ENCODE results near the gene EFNA5.

Gene EFNA5

DNA sequence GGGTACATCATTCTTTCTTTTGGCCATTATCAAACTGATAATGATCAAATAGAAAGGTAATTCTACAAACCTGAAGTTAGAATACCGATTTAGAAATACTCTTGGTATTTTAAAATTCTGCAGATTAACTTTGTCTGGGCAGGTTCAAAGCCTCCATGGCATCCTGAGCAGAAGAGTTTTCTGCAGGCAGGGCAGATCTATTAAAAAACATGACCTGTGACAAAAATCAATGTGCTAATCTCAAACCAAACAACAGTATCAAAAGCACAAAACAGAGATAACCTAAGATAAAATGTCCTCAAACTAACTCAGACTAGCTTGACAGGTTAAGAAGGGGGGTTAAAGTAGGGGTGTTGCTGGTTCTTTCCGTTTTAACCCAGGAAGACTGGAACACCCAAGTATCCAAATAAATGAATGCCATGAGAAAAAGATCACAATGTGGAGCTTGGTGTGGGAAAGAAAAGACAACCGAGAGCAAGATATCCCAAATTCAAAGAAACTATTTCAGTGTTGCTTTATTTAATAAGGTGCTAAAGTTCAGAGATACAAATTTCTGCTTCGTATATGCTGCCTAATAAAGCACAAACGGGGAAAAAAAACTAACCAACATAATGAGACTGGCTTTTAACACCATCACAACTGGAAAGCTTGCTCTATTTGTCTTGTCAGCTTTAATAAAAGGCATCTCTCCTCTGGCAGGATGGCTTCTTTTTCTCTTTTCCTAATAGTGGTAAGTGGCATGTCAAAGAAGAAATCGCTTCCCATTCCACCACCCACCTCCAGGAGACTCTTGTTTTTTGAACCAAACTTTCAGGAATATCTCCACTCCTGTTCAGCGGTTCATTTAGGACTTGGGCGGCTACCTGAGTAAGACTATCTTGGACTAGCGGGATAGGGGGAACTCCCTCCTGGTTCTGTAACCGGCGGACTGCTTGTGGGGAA is 2.3 kb downstream of the EFNA5 start:
- TF ChIP-seq GATA3 (IDR thresholded peaks at IDR 0.05; ENCODE audit: low read depth, low read length) (no peak), GATA2 (IDR thresholded peaks at IDR 0.05; ENCODE audit: low read depth, low read length) (no peak)

DNA sequence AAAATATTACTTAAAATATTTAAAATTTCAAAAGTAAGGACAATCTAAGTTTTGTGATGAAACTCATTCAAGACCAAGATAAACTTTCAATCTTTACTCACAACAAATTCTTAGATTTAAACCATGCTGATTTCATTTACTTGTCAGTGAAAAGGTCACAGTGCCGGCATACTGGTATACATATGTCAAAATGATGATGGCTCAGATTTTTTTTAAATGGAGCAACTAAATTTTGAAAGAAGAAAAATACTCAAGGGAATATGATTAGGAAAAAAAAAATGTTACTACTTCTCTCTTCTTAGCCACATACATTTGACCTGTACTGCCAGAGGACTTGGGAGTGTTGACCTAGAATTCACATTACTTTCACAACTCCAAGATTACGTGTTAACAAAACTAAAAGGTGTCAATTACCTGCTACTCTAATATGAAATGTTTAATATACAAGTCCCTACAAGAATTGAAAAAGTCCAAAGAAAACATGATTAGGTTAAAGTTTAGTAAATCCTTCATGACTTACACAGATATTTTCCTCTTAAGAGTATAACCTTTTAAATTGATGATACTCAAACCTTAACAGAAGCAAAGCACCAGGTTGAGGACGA is 4.6 kb downstream of the EFNA5 start:
- TF ChIP-seq GATA3 (IDR thresholded peaks at IDR 0.05; ENCODE audit: low read depth, low read length) (no peak), GATA2 (IDR thresholded peaks at IDR 0.05; ENCODE audit: low read depth, low read length) (no peak)

DNA sequence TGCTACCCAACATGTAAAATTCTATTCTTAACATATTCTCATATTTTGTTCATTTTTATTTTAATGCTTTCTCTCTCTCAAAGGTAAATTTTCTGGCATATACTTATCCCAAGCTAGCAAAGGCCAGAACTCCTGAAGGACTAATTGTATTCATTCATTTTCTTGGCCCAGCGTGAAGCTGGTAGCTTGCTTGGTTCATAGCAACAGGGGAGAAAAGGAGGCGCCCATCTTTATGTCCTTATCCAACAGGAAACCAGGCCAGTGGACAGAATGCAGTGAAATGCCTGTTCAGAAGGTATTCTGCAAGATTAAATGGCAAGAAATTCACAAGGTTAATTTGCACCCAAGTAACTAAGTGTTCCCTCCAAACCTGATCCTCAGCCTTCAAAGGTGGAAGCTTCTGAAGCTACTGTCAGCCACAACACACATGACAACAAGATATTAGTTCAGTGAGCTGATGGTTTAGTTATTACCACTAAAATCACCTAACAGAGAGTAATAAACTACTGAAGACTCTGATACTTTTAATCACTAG is 5.6 kb downstream of the EFNA5 start:
- no peak for TF ChIP-seq GATA2 (IDR thresholded peaks at IDR 0.05; ENCODE audit: low read depth, low read length)
- TF ChIP-seq GATA3 (IDR thresholded peaks at IDR 0.05; ENCODE audit: low read depth, low read length): no peak

DNA sequence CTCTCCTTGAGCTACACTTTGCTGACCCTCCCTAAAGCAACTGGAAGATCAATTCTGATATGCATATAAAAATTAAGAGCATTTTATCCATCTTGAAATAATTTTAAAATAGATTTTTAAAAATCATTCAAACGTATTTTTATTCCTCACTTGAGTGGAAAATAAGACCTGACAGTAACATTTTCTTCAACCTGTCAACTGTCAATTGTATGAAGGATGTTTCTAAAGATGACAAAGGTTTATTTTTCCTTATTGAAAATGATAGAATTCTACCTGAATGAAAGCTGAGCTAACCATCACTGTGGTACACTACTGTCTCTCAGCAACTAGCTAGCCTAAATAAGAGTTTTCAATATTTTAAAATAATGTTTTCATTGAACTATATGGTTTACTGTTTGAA is 7.0 kb downstream of the EFNA5 start:
- TF ChIP-seq GATA3 (IDR thresholded peaks at IDR 0.05; ENCODE audit: low read depth, low read length): no peak
- TF ChIP-seq GATA2 (IDR thresholded peaks at IDR 0.05; ENCODE audit: low read depth, low read length): no peak

DNA sequence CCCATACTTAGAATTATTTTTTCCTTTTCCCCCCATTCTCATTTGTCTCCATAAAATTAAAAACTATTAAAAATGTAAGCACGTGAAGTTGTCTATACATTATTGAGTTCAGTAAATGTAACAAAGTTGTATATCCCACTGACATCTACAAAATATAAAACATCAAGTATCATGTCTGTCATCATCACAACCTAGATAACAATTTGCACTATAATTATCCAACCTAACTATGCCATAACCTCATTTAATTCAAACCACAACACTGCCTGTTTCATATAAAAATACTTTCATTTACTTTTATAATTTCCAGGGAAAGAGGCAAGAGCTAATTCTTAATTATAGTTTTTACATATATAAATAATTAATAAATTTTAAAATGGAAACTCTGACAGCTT is 9.1 kb downstream of the EFNA5 start:
- TF ChIP-seq GATA2 (IDR thresholded peaks at IDR 0.05; ENCODE audit: low read depth, low read length) (no peak), GATA3 (IDR thresholded peaks at IDR 0.05; ENCODE audit: low read depth, low read length) (no peak)

DNA sequence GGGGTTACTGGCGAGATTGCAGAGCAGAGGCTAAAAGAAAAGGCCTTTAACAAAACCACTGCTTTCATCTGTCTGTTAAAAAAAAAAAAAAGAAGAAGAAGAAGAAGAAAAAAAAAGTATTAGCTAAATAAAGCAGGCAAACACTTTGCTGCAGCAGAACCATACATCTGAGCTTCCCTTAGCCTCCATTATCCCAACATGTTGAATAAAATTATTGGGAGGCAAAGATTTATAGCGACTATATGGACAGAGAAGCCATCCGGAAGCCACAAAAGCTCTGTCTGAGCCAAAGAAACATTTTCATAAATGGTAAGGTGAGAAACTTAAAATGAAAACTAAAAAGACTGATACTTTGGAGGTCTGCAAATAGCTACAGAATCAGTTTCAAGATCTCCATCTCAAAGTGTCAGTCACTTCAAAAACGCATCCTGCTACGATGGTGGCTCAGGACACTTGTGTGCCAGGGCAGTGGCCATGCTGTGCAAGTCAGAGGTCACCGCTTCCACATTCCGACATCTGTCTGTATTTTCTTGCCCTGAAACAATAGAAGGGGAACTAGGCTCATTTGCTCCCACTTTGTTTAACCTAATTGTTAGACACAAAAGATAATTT is 9.6 kb downstream of the EFNA5 start:
- TF ChIP-seq GATA2 (IDR thresholded peaks at IDR 0.05; ENCODE audit: low read depth, low read length) (no peak), GATA3 (IDR thresholded peaks at IDR 0.05; ENCODE audit: low read depth, low read length) (no peak)

DNA sequence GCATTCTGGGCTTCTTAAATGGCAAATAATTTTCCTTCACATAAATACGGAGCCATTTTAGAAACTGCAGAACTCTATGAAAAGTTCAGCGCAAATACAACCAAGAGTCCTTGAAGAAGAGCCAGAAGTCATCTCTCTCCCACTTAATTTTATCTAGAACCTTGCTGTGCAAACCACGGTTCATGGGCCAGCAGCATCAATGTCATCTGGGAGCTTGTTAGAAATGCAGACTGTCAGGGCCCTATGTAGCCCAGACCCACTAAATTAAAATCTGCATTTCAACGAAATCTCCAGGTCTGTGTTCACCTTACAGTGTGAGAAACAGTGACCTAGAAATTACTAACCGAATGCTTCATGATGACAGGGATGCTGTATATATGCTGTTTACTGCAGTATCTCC is 12.2 kb downstream of the EFNA5 start:
- no peak for TF ChIP-seq GATA3 (IDR thresholded peaks at IDR 0.05; ENCODE audit: low read depth, low read length)
- no peak for TF ChIP-seq GATA2 (IDR thresholded peaks at IDR 0.05; ENCODE audit: low read depth, low read length)

DNA sequence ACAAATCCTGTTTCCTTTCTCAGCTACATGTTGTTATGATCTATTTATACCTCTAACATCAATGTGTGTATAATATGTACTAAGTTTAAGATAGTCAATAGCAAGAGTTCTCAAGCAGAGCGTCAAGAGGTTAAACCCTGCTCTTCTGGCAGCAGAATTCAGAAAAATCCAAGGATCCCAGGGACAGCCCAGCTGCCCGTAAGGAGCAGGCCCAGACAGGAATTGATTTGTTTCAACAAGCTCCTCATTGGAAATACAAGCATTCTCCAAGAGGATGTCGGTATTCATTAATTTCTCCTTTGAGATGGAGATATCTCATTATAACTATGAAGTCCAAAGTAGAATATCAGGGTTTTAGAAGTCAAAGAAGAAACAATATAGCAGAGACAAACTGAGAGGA is 14.9 kb downstream of the EFNA5 start:
- TF ChIP-seq GATA3 (IDR thresholded peaks at IDR 0.05; ENCODE audit: low read depth, low read length) (no peak), GATA2 (IDR thresholded peaks at IDR 0.05; ENCODE audit: low read depth, low read length) (no peak)

DNA sequence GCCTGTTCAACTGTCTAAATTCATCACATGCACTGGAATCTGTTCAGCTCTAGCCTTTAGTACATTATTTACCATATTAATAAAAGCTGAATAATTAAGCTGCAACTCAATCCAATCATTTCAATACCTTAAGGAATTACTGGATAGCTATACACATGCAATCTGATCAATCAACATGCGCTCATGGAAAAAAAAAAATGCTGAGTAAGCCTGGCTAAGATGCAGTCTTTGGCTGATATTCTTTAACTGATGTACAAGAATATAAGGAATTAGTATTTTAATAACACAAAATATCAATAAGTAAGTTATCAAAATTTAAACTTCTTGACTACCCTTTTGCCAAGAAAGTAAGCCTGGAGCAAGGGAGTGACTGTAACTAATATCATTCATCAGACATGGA is 15.9 kb downstream of the EFNA5 start:
- no peak for TF ChIP-seq GATA2 (IDR thresholded peaks at IDR 0.05; ENCODE audit: low read depth, low read length)
- TF ChIP-seq GATA3 (IDR thresholded peaks at IDR 0.05; ENCODE audit: low read depth, low read length): no peak

DNA sequence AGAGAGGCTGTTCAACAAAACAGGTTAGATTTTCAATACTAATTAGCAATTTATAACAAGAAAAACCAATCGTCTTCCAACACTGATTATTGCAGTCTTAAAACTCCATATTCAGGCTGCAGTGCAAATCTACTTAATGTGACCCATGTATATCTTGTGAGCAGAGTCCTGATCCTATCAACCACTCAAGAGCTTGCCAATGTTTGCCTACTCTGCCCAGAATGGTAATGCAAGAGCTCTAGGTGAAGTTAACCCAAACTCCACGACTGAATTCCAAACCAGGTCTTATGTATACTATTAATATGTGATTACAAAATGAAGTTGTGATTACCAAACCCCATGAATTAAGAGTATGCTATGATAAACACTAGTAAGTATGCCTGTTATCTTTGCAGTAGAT is 17.1 kb downstream of the EFNA5 start:
- TF ChIP-seq GATA2 (IDR thresholded peaks at IDR 0.05; ENCODE audit: low read depth, low read length): no peak
- TF ChIP-seq GATA3 (IDR thresholded peaks at IDR 0.05; ENCODE audit: low read depth, low read length): no peak

DNA sequence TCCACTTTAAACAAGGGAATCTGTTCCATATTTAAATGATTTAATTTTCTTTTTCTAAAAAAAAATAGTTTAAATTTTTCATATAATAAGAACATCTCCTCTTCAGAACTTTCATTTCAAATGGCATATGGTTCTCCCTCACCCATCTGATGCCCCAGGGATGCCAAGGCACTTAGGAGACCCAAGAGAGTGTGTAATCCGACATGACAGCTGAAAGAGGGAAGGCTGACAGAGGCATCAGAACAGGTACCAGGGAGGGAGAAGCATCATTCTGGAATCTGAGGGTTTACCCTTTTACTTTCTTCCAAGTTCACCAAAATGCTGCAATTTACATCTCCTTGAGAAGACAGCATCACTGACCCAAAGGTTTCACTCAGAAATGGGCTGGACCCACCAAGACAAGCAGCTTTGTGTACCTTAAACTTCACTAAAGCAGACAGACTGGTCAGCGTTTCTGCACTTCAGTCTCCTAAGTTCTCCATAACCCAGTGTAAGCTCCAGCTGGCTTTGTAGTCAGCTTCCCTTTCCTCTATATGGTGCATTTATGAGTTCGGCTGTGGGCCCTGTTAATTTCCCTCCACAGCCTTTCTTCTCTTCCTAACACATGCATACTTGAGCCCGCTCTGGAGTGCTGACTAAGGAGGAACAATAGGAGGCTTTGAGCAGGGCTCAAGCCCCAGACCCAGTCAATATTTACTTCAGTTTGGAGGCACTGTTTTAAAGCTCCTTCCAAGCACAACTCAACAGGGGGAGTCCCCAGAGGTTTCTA is 17.7 kb downstream of the EFNA5 start:
- TF ChIP-seq GATA3 (IDR thresholded peaks at IDR 0.05; ENCODE audit: low read depth, low read length): no peak
- TF ChIP-seq GATA2 (IDR thresholded peaks at IDR 0.05; ENCODE audit: low read depth, low read length): no peak

DNA sequence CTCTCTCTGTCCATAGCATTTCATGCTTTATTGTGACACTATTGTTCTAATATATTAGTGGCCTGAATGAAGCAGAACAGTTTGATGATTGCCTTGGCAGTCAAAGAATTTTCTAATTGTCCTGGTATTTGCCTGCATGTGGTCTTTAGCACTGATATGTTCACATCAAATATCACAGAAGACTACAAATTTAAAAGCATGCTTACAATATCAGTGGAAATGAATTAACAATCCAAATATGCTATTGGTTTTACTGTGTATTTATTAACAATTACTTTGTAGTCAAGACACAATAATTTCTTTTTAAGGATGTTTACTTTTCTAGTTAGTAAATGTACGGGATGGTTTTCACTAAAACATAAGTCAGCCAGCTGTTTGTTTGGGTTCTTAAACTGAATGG is 18.3 kb downstream of the EFNA5 start:
- TF ChIP-seq GATA2 (IDR thresholded peaks at IDR 0.05; ENCODE audit: low read depth, low read length) (no peak), GATA3 (IDR thresholded peaks at IDR 0.05; ENCODE audit: low read depth, low read length) (no peak)

DNA sequence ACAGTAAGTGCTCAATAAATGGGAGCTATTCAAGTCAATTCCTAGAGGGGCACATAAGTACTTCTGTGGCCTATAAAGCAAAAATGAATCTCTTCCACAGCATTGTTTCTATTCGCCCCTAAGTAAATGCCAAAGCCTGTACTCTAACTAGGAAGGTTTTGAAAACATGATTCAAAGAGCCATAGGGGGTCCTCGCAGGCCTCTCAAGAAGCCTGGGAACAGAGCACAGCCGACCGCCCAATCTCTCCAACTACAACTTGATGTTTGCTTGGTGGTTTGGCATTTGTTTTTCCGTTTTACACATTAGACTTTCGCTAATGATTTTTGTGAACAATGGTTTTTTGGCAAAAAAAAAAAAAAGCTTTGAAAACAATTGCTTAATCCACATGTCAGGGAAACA is 19.4 kb downstream of the EFNA5 start:
- no peak for TF ChIP-seq GATA2 (IDR thresholded peaks at IDR 0.05; ENCODE audit: low read depth, low read length)
- TF ChIP-seq GATA3 (IDR thresholded peaks at IDR 0.05; ENCODE audit: low read depth, low read length): no peak

DNA sequence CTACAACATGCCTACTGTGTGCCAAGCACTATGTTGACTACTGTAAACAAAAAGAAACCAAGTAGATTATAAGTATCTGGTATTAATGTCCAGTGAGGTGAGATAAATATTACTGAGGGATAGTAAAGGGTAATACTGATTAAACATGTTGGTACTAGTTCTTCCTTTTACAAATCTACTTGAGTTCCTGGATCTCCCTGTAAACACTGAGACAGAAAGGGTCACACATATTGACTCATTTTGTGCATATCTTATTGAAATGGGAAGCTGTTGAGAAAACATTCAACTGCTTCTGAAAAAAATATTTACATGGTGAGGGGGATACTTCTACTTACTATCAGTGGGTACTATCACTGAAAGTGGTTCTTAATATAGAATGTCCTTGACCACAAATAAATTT is 24.3 kb downstream of the EFNA5 start:
- no peak for TF ChIP-seq GATA2 (IDR thresholded peaks at IDR 0.05; ENCODE audit: low read depth, low read length)

Measured in SH-SY5Y (cell line).